Aorta (tissue), 5 donors: ENCODE measurements around the gene HSPA1L. TPM values are rescaled to one million over a fixed set of nuclear protein-coding genes. Genes with fewer than 3 reads are reported as not detected.

Source experiments
- ATAC-seq: fragments of 200-7000 bp; cut with Tn5 transposase; one replicate; pipeline ENCODE4 v1.9.1; 2022; ENCODE audit warnings: moderate library complexity; ENCODE audit not compliant: low FRiP score
- DNase-seq, 2 donors: peaks; one replicate each; pipeline ENCODE4 v3.0.0-alpha.2; 2020
- H3K27ac ChIP-seq, 2 donors: one replicate each; pipeline ENCODE4 v1.5.1; 2013; ENCODE audit warnings: low read length in 2 of 2, mild to moderate bottlenecking in 2 of 2, moderate library complexity in 2 of 2, control low read depth in 1 of 2, inconsistent platforms in 1 of 2, low read depth in 1 of 2
- H3K27me3 ChIP-seq, 2 donors: one replicate each; pipeline ENCODE4 v1.6.1; 2013; ENCODE audit warnings: control low read depth in 1 of 2, low read length in 1 of 2, mild to moderate bottlenecking in 1 of 2, moderate library complexity in 1 of 2; ENCODE audit not compliant: insufficient read depth in 2 of 2, control insufficient read depth in 1 of 2
- H3K36me3 ChIP-seq, 2 donors: one replicate each; pipeline ENCODE4 v1.6.1; 2013; ENCODE audit warnings: control low read depth in 1 of 2, low read length in 1 of 2, mild to moderate bottlenecking in 1 of 2; ENCODE audit not compliant: insufficient read depth in 2 of 2, control insufficient read depth in 1 of 2
- H3K4me1 ChIP-seq, 2 donors: one replicate each; pipeline ENCODE4 v1.6.1; 2013; ENCODE audit warnings: low read length in 2 of 2, control low read depth in 1 of 2, mild to moderate bottlenecking in 1 of 2, moderate library complexity in 1 of 2; ENCODE audit not compliant: insufficient read depth in 2 of 2, control insufficient read depth in 1 of 2
- H3K4me3 ChIP-seq, 2 donors: one replicate each; pipeline ENCODE4 v1.5.1; 2013; ENCODE audit warnings: low read length in 2 of 2, control low read depth in 1 of 2, mild to moderate bottlenecking in 1 of 2
- H3K9me3 ChIP-seq: one replicate; pipeline ENCODE4 v1.6.1; 2013; ENCODE audit warnings: mild to moderate bottlenecking, low read length; ENCODE audit not compliant: control insufficient read depth
- WGBS, 2 donors: extraction: QIAGEN DNeasy Blood & Tissue Kit; methylation state at CpG; one replicate each; pipeline ENCODE4 v1.1.7; 2013; 5-methylcytosine and 5-hydroxymethylcytosine counted together
- intact Hi-C, 2 donors: fragments of 100-400 bp; cut with DNase I; formaldehyde crosslinking; loops; one replicate each; pipeline versions ENCODE4 v1.14.2 to v1.15.0; 2022
- polyA plus RNA-seq, 2 donors: library from polyadenylated mRNA; stranded (reverse); fragments of 200-250 nt; gene quantifications; one replicate each; pipeline ENCODE4 v1.2.3, GENCODE V29; 2013
- total RNA-seq, 2 donors: library from RNA; stranded (reverse); fragmentation: NEBNext Ultra II Directional; extraction: Animal tissue kit (Norgen Biotek cat#: 25700); gene quantifications; one replicate each; pipeline ENCODE4 v1.2.1, GENCODE V29; 2021
- donor health status: healthy with polysubstance abuse.
- donor health status: Bipolar disorder and iron deficiency.
- donor health status: DM: no; HTN: no; CAD: no.
- donor health status: DM: no; HTN: no; CAD: no.
- donor health status: DM: yes; HTN: yes; CAD: no.

The HSPA1L gene
- total and polyA plus RNA-seq, 4 donors = 1.3 to 2.1 (median 1.9) TPM

- H3K36me3 ChIP-seq = no peaks in the 10 kb centered on the region
- no peak overlapping the region for H3K4me3 ChIP-seq
- ATAC-seq (no peak), DNase-seq (no peak)
- no peaks in the 10 kb centered on the region for H3K4me1 ChIP-seq
- H3K27ac ChIP-seq = no peak overlapping the region
- intact Hi-C loops = no loop called here
- H3K27me3 ChIP-seq = no peaks in the 10 kb centered on the region
- H3K9me3 ChIP-seq = no peaks in the 10 kb centered on the region
- WGBS, 2 donors = 89 to 92% methylated on average over 18 of the region's 18 CpGs
Measured at GRCh38 chr6:31768363-31769257, 46.5 kb downstream of the HSPA1L start.

GRCh38 chr6:31767096-31767645 lies 47.9 kb downstream of the HSPA1L start:
- Histone ChIP-seq H3K27ac (no peak overlapping the region), H3K4me3 (no peak overlapping the region), H3K27me3 (no peaks in the 10 kb centered on the region), H3K4me1 (no peaks in the 10 kb centered on the region), H3K36me3 (no peaks in the 10 kb centered on the region), H3K9me3 (no peaks in the 10 kb centered on the region)
- no peak for DNase-seq
- ATAC-seq = no peak
- WGBS, 2 donors = 82 to 84% methylated on average over 6 of the region's 6 CpGs
- intact Hi-C loops = no loop called here

DNA sequence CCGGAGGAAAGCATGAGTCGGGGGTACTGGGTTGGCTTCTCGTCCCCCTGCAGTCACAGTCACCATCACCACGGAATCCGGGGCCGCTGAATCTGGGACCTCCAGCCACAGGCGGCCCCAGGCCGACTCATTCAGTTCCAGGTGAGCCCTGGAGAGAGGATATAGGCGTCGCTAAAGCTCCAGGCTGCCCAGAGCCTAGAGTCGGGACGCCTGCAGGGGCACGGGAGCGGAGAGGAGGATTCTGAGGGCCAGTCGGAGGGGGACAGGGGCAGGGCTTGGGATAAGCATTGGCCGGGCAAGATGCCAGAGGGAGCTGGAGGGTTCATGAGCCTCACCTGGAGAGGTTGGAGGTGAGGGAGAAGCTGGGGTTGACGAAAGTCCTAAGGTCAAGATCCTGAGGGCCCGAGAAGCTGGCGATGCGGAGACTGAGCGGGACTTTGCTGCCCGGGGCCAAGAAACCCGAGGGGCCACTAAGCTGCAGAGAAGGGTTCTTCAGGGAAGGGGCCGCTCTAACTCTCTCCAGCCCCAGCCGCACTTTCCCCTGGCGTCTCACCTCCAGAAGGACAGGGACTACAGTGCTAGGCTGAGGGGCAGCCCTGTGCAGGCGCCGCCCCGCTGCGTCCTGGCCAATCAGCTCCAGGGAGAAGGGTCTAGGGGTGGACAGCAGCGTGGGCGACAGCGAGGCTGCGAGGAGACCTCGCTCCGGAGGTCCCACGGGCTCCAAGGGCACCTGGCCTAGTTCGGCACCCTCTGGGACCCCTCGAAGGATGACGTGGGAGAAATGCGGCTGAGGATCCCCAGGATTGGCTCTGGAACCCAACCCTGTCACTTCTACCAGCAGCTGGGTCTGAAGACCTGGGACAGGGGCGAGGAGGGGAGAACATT lies 48.9 kb downstream of the HSPA1L start:
- intact Hi-C loops = no loop called here
- Histone ChIP-seq H3K9me3 (no peaks in the 10 kb centered on the region), H3K36me3 (no peaks in the 10 kb centered on the region), H3K4me1 (no peaks in the 10 kb centered on the region), H3K27me3 (no peaks in the 10 kb centered on the region), H3K4me3 (no peak overlapping the region), H3K27ac (no peak overlapping the region)
- WGBS, 2 donors = 31 to 34% methylated on average over 41 to 42 of the region's 42 CpGs
- DNase-seq (no peak), ATAC-seq (peak; percentile 53)

DNA sequence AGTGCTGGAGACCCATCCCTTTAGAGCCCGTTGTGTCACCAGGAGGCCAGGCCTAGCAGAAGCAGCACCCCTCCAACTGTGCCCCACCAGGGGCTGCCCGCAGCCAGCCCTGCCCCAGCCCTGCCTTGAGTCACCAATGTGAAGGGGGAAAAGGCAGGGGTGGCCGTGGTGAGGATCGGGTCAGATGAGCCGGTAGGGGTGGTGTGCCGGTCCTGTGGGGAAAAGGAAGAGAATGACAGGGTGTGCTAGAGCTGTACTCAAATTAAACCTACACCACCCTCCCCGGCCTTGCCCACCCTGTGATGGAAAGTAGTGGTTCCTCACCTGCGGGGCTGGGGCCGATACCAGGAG lies 49.5 kb downstream of the HSPA1L start:
- Histone ChIP-seq H3K4me1 (no peaks in the 10 kb centered on the region), H3K9me3 (no peaks in the 10 kb centered on the region), H3K27me3 (no peaks in the 10 kb centered on the region), H3K36me3 (no peaks in the 10 kb centered on the region), H3K4me3 (no peak overlapping the region), H3K27ac (no peak overlapping the region)
- WGBS, 2 donors = 87 to 93% methylated on average over 9 of the region's 9 CpGs
- ATAC-seq (no peak), DNase-seq (no peak)
- intact Hi-C loops = no loop called here

DNA sequence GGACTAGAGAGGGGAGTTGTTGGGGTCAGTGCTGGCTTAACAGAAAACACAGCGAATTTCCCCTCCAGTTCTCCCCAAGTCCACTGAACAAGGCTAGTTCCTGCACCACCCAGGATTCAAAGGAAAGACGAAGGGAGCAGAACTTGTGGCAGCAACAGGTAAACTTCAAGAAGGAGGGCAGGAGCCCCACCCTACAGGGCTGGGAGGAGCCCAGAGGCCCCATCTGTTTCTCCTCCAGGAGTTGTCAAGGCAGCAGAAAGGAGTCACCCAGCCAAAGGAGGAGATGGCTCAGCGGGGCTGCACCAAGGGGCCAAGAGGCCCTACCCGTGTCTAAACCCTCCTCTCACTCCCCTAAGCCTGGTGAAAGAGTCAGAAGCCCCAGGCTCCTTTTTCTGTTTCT lies 50.9 kb downstream of the HSPA1L start:
- 91 to 94% methylated on average over 4 of the region's 4 CpGs for WGBS, 2 donors
- H3K36me3 ChIP-seq = no peaks in the 10 kb centered on the region
- intact Hi-C loops = no loop called here

DNA sequence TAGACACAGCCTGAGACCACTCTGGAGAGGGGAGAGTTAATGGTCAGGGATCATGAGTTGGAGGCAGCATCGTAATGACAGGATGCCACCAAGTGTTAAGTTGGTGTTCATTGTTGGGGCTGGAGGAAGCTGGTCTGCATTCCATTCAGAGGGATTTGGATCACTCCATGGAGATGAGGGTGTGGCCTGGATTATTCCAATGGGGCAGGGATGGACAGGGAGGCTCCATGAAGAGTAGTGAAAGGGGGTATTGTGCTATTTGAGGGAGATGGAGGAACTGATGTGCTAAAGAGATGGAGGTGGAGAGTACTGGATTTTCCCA lies 51.5 kb downstream of the HSPA1L start:
- 29 to 42% methylated on average over 1 of the region's 1 CpG for WGBS, 2 donors

More for the DNA sequence above, 50.9 kb downstream of the HSPA1L start:
- ATAC-seq = no peak
- DNase-seq = no peak
- Histone ChIP-seq H3K27me3 (no peaks in the 10 kb centered on the region), H3K4me1 (no peaks in the 10 kb centered on the region), H3K27ac (no peak overlapping the region), H3K4me3 (no peak overlapping the region), H3K9me3 (no peaks in the 10 kb centered on the region)

DNA sequence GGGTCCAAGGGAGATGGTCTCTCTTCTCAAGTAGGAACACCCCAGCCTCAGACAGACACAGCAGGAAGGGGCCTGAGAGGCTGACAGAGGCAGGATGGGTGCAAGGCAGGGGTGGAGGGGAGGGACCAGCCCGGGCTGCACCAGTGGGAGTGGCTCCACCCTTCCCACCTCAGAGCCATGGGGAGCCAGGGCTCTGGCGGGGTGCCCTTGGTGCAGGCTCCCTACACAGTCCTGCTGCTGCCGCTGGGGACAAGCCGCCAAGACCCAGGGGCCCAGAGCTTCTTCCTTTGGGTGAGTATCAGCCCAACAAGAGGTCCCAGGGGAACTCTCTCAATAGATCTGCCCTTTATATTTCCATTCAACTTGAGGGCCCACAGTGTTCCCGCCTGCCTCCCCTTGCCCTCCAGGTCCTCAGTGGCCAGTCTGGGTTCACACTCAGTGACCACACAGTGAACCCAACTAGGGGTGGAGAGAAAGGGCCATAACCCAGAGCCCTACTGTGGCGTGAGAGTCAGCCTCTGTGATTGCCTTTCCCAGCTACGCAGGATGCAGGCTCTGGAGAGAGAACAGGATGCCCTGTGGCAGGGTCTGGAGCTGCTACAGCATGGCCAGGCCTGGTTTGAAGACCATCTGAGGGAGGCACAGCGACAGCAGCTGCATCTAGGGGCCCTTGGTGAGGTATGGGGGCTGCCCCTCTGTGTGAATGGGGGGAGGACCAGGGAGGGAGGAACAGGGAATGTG lies 52.0 kb downstream of the HSPA1L start:
- intact Hi-C loops = no loop called here
- no peaks in the 10 kb centered on the region for H3K9me3 ChIP-seq
- H3K4me3 ChIP-seq = no peak overlapping the region
- ATAC-seq (no peak), DNase-seq (no peak)
- no peaks in the 10 kb centered on the region for H3K4me1 ChIP-seq
- no peak overlapping the region for H3K27ac ChIP-seq
- 85 to 86% methylated on average over 8 of the region's 8 CpGs for WGBS, 2 donors
- H3K27me3 ChIP-seq = no peaks in the 10 kb centered on the region
- no peaks in the 10 kb centered on the region for H3K36me3 ChIP-seq

More for the DNA sequence above, 51.5 kb downstream of the HSPA1L start:
- intact Hi-C loops = no loop called here
- ATAC-seq (no peak), DNase-seq (no peak)
- Histone ChIP-seq H3K36me3 (no peaks in the 10 kb centered on the region), H3K9me3 (no peaks in the 10 kb centered on the region), H3K4me3 (no peak overlapping the region), H3K27ac (no peak overlapping the region), H3K27me3 (no peaks in the 10 kb centered on the region), H3K4me1 (no peaks in the 10 kb centered on the region)

GRCh38 chr6:31762356-31762755 lies 52.7 kb downstream of the HSPA1L start, which contains the start of gene SAPCD1:
Gene SAPCD1 (plus strand): TSS chr6:31762656. CDS start chr6:31763055, 399 bp downstream.
- H3K9me3 ChIP-seq = no peaks in the 10 kb centered on the region
- H3K27ac ChIP-seq = no peak within 1 kb of the TSS
- H3K4me1 ChIP-seq = no peaks in the 10 kb centered on the region

More at GRCh38 chr6:31762356-31762755, 52.7 kb downstream of the HSPA1L start, which contains the start of gene SAPCD1:
- intact Hi-C loops = no loop called here
- Histone ChIP-seq H3K4me3 (no peak within 1 kb of the TSS), H3K36me3 (no peaks in the 10 kb centered on the region), H3K27me3 (no peaks in the 10 kb centered on the region)
- DNase-seq = no peak
- ATAC-seq = no peak
- WGBS, 2 donors = 83 to 86% methylated on average over 4 of the region's 4 CpGs
